ENCODE results near the gene SYPL2.
A peak's percentile ranks its signal among the peaks of the same experiment; 100 is the strongest.
"Not testable (repeated sequence)": the region's sequence is repeated elsewhere in the genome, so short reads cannot be mapped to it uniquely, and the experiment has no call there.

Gene SYPL2

GRCh38 chr1:109466452-109467300 is at the start of gene SYPL2:
Gene SYPL2 (plus strand): TSS chr1:109466546. CDS start chr1:109466844, 298 bp downstream.
- DNase-seq, result no peak

- no peak for DNase-seq
Measured at GRCh38 chr1:109423498-109423897, 42.8 kb upstream of the SYPL2 start.

GRCh38 chr1:109425391-109426280 is 40.7 kb upstream of the SYPL2 start:
- DNase-seq, result no peak

- DNase-seq, result peak; percentile 94
Measured at GRCh38 chr1:109426281-109427170, 39.8 kb upstream of the SYPL2 start, which contains the start of gene PSMA5. Gene PSMA5 (minus strand): TSS chr1:109426448. CDS start chr1:109426330, 118 bp downstream.

GRCh38 chr1:109427171-109427467 is 39.2 kb upstream of the SYPL2 start:
- DNase-seq, result no peak

GRCh38 chr1:109432336-109432735 is 34.0 kb upstream of the SYPL2 start:
- DNase-seq, result no peak

- DNase-seq, result no peak
Measured at GRCh38 chr1:109433322-109433721, 33.0 kb upstream of the SYPL2 start.

- DNase-seq, result no peak
Measured at GRCh38 chr1:109434484-109434883, 31.9 kb upstream of the SYPL2 start.

- DNase-seq, result no peak
Measured at GRCh38 chr1:109438798-109439297, 27.5 kb upstream of the SYPL2 start.

- no peak for DNase-seq
Measured at GRCh38 chr1:109441069-109441468, 25.3 kb upstream of the SYPL2 start.

- no peak for DNase-seq
Measured at GRCh38 chr1:109443476-109443875, 22.9 kb upstream of the SYPL2 start.

- no peak for DNase-seq
Measured at GRCh38 chr1:109444346-109444745, 22.0 kb upstream of the SYPL2 start.

- not testable (repeated sequence) for DNase-seq
Measured at GRCh38 chr1:109445949-109446695, 20.2 kb upstream of the SYPL2 start.

GRCh38 chr1:109447524-109447923 is 18.8 kb upstream of the SYPL2 start:
- DNase-seq, result no peak

GRCh38 chr1:109454497-109455133 is 11.7 kb upstream of the SYPL2 start:
- no peak for DNase-seq

GRCh38 chr1:109457819-109458218 is 8.5 kb upstream of the SYPL2 start:
- no peak for DNase-seq

GRCh38 chr1:109466125-109466451 is 258 bp upstream of the SYPL2 start:
- DNase-seq, result no peak

- DNase-seq, result peak; percentile 12
Measured at GRCh38 chr1:109467301-109467777, 993 bp downstream of the SYPL2 start.

- no peak for DNase-seq
Measured at GRCh38 chr1:109468061-109468460, 1.7 kb downstream of the SYPL2 start.

- DNase-seq, result no peak
Measured at GRCh38 chr1:109468903-109469302, 2.6 kb downstream of the SYPL2 start.

- DNase-seq, result no peak
Measured at GRCh38 chr1:109470245-109470644, 3.9 kb downstream of the SYPL2 start.

All from NCI-H524 treated with DMSO at 0.1 percent for 48 hours (cell line).